SK-N-SH (cell line): ENCODE data around the gene MRTFB. TPM values are rescaled to one million over a fixed set of nuclear protein-coding genes. Genes with fewer than 3 reads are reported as not detected.

Source experiments
- CTCF ChIA-PET: fragments of 300-600, 350-600 bp; formaldehyde crosslinking; extraction: SDS; loops from one replicate; lab custom pipeline; 2021; lab: Yijun Ruan, JAX
- POLR2A ChIA-PET: fragments of 350-600 bp; sonication (Branson Sonifier 250); formaldehyde crosslinking; extraction: SDS; loops from one replicate; lab custom pipeline; 2020; ENCODE audit warnings: antibody characterized with exemption, inconsistent platforms; lab: Yijun Ruan, JAX
- DNase-seq: peaks from one replicate; pipeline ENCODE4 v3.0.0; 2012
- H2AFZ ChIP-seq: fragments of 200-600 bp; sonication (generic); 2 replicates; pipeline ENCODE4 v1.8.1; 2016; ENCODE audit warnings: antibody characterized with exemption, mild to moderate bottlenecking, low read depth
- H3F3A ChIP-seq: fragments of 200-600 bp; sonication (generic); replicated peaks from 2 replicates; pipeline ENCODE3; 2016; ENCODE audit warnings: antibody characterized with exemption, mild to moderate bottlenecking; ENCODE audit not compliant: insufficient read depth
- H3K27ac ChIP-seq, 2 experiments: fragments of 200-500 bp in 1 of 2; fragments of 200-600 bp in 1 of 2; sonication (Bioruptor generic) in 1 of 2; sonication (generic), shearing (Covaris generic) in 1 of 2; 2 replicates each; pipeline versions ENCODE4 v1.5.1 to v1.6.1; 2014 to 2016; ENCODE audit warnings: low read depth in 2 of 2, inconsistent platforms in 1 of 2, low read length in 1 of 2, mild to moderate bottlenecking in 1 of 2, mixed read lengths in 1 of 2
- H3K27me3 ChIP-seq: fragments of 200-600 bp; sonication (generic), shearing (Covaris generic); 2 replicates; pipeline ENCODE4 v1.6.1; 2016; ENCODE audit warnings: mixed run types; ENCODE audit not compliant: insufficient read depth
- H3K36me3 ChIP-seq, 2 experiments: fragments of 200-500 bp in 1 of 2; fragments of 200-600 bp in 1 of 2; sonication (Bioruptor generic) in 1 of 2; sonication (generic) in 1 of 2; replicated peaks in 1 of 2; 2 replicates each; pipeline versions ENCODE3 to v1.5.1; 2014 to 2016; ENCODE audit warnings: low read length in 1 of 2, mild to moderate bottlenecking in 1 of 2; ENCODE audit not compliant: insufficient read depth in 2 of 2, control insufficient read depth in 1 of 2
- H3K4me1 ChIP-seq, 2 experiments: fragments of 200-500 bp in 1 of 2; fragments of 200-600 bp in 1 of 2; sonication (Bioruptor generic) in 1 of 2; sonication (generic), shearing (Covaris generic) in 1 of 2; 2 replicates each; pipeline versions ENCODE4 v1.5.1 to v1.6.1; 2014 to 2016; ENCODE audit warnings: low read depth in 1 of 2, low read length in 1 of 2, mixed run types in 1 of 2; ENCODE audit not compliant: insufficient read depth in 2 of 2, control insufficient read depth in 1 of 2
- H3K4me2 ChIP-seq: fragments of 200-600 bp; sonication (generic), shearing (Covaris generic); 2 replicates; pipeline ENCODE4 v1.6.1; 2017; ENCODE audit warnings: mixed run types
- H3K4me3 ChIP-seq, 2 experiments: fragments of 200-500 bp in 1 of 2; fragments of 200-600 bp in 1 of 2; sonication (Bioruptor generic) in 1 of 2; sonication (generic), shearing (Covaris generic) in 1 of 2; 2 replicates each; pipeline versions ENCODE4 v1.5.1 to v1.8.1; 2014 to 2016; ENCODE audit warnings: low read depth in 2 of 2, inconsistent platforms in 1 of 2, low read length in 1 of 2, mild to moderate bottlenecking in 1 of 2, mixed read lengths in 1 of 2, moderate library complexity in 1 of 2
- H3K79me2 ChIP-seq: fragments of 200-600 bp; sonication (generic); 2 replicates; pipeline ENCODE4 v1.8.1; 2017; ENCODE audit warnings: mild to moderate bottlenecking; ENCODE audit not compliant: insufficient read depth
- H3K9ac ChIP-seq: fragments of 200-600 bp; sonication (generic); 2 replicates; pipeline ENCODE4 v1.6.1; 2017; ENCODE audit warnings: mixed run types
- H3K9me2 ChIP-seq: fragments of 200-600 bp; sonication (generic); 2 replicates; pipeline ENCODE4 v1.6.1; 2017; ENCODE audit warnings: mixed run types
- H3K9me3 ChIP-seq: fragments of 200-600 bp; sonication (generic); 2 replicates; pipeline ENCODE4 v1.6.1; 2017; ENCODE audit warnings: mixed run types, mild to moderate bottlenecking, moderate library complexity
- H4K20me1 ChIP-seq: fragments of 200-600 bp; sonication (generic); 2 replicates; pipeline ENCODE4 v1.6.1; 2017; ENCODE audit warnings: mild to moderate bottlenecking, mixed run types; ENCODE audit not compliant: insufficient read depth
- CHD2 ChIP-seq: fragments of 150-350 bp; IDR thresholded peaks from 2 replicates; pipeline ENCODE4 v1.6.1; 2018; ENCODE audit warnings: low read length; ENCODE audit not compliant: partially characterized antibody
- ELF1 ChIP-seq: IDR thresholded peaks from 2 replicates; pipeline ENCODE4 v1.4.0; 2012
- EP300 ChIP-seq, 2 experiments: IDR thresholded peaks; 2 replicates each; pipeline versions ENCODE4 v1.4.0 to v1.6.1; 2012; ENCODE audit warnings: borderline replicate concordance in 1 of 2, low read depth in 1 of 2, low read length in 1 of 2
- EZH2phosphoT487 ChIP-seq: fragments of 200-600 bp; sonication (generic); IDR thresholded peaks from 2 replicates; pipeline ENCODE4 v1.6.1; 2017; ENCODE audit warnings: low read depth, mixed run types, mild to moderate bottlenecking, antibody characterized with exemption, moderate library complexity, borderline replicate concordance
- FOSL2 ChIP-seq: IDR thresholded peaks from 2 replicates; pipeline ENCODE4 v1.4.0; 2012; ENCODE audit warnings: low read depth, mild to moderate bottlenecking, moderate library complexity, borderline replicate concordance
- GABPA ChIP-seq: IDR thresholded peaks from 2 replicates; pipeline ENCODE4 v1.4.0; 2012; ENCODE audit warnings: low read depth, mild to moderate bottlenecking
- MEF2A ChIP-seq: IDR thresholded peaks from 2 replicates; pipeline ENCODE4 v1.4.0; 2012; ENCODE audit warnings: low read depth, borderline replicate concordance
- MXI1 ChIP-seq: IDR thresholded peaks from 2 replicates; pipeline ENCODE4 v1.6.1; 2012; ENCODE audit warnings: mild to moderate bottlenecking, low read depth, low read length, improper control_type of control experiment
- RAD21 ChIP-seq: IDR thresholded peaks from 2 replicates; pipeline ENCODE4 v1.6.1; 2012; ENCODE audit warnings: mild to moderate bottlenecking, low read length
- RCOR1 ChIP-seq: fragments of 150-350 bp; IDR thresholded peaks from 2 replicates; pipeline ENCODE4 v1.6.1; 2017; ENCODE audit warnings: antibody characterized with exemption, low read length
- RXRA ChIP-seq: IDR thresholded peaks from 2 replicates; pipeline ENCODE4 v1.4.0; 2012; ENCODE audit warnings: low read depth, mild to moderate bottlenecking, borderline replicate concordance
- SMC3 ChIP-seq: IDR thresholded peaks from 2 replicates; pipeline ENCODE4 v1.6.1; 2012; ENCODE audit warnings: low read depth, low read length, improper control_type of control experiment
- TAF1 ChIP-seq: IDR thresholded peaks from 2 replicates; pipeline ENCODE4 v1.6.1; 2012; ENCODE audit warnings: low read depth, mild to moderate bottlenecking, low read length, moderate library complexity, borderline replicate concordance
- TEAD4 ChIP-seq: IDR thresholded peaks from 2 replicates; pipeline ENCODE4 v1.4.0; 2012; ENCODE audit warnings: mild to moderate bottlenecking, borderline replicate concordance; ENCODE audit not compliant: insufficient read depth
- YY1 ChIP-seq: IDR thresholded peaks from 2 replicates; pipeline ENCODE4 v1.4.0; 2012; ENCODE audit warnings: low read depth, mild to moderate bottlenecking
- WGBS: methylation state at CpG from one replicate; pipeline ENCODE4 v1.1.6; 2017; ENCODE audit warnings: low lambda C conversion rate; 5-methylcytosine and 5-hydroxymethylcytosine counted together
- polyA plus RNA-seq, 3 experiments: library from polyadenylated mRNA; depleted of rRNA; stranded (reverse); fragments of >200 nt; gene quantifications; 2 replicates each; pipeline ENCODE4 v1.2.3, GENCODE V29; 2012
- TF ChIP-seq, protein P1 (sequence below): IDR thresholded peaks from 2 replicates; pipeline ENCODE4 v1.4.0; 2012; ENCODE audit warnings: low read depth, borderline replicate concordance
- TF ChIP-seq, protein P2 (sequence below): fragments of 150-350 bp; IDR thresholded peaks from 2 replicates; pipeline ENCODE4 v1.6.1; 2016; ENCODE audit warnings: mild to moderate bottlenecking, low read depth, low read length
- TF ChIP-seq, protein P3 (sequence below): IDR thresholded peaks from 2 replicates; pipeline ENCODE4; 2012

Gene MRTFB
- polyA plus RNA-seq, 1 of the 3 experiments (the other 2 are of a cell fraction) = 3.3 TPM

DNA sequence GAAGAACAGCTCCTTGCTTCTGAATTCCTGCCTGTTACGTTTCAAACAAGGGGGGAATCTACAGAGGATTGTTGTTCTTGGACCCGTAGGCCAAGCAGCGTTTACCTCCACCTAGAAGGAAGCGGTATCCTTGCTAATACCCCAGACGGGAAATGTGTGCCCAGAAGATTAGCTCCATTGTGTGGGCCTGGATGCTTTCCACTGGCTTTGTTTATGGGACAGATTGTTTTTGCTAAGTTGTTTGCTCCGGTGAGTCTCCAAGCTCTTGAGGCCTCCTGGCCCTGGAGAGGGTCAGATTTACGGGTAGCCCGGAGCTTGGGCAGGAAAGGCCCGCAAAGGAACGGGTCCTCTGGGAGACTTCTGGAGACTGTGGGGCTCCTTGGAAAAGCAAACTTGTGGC, 28.4 kb upstream of the MRTFB start:
- 79% methylated on average over 8 of the region's 10 CpGs for whole genome bisulfite sequencing
- H3K9ac ChIP-seq = no peak overlapping the region
- no peak overlapping the region for H3K4me2 ChIP-seq

DNA sequence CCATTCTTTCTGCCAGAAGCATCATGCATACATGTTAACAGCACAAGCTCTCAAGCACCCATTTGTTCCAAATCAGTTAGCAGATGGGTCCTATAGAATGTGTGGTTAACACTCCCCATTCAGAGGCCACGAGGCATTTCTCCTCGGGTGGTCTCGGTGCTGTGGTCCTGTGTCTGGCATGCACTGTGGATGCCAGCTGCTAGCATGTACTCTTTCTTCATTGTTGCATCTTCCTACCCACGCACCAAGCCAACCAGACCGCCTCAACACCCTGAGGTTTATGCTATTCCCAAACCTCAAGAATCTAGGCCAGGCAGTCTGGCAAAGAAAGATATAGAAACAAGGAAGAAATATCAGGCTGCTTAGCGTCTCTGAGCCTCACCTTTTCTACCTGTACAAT, 27.8 kb upstream of the MRTFB start:
- Histone ChIP-seq H4K20me1 (no peaks in the 10 kb centered on the region), H3K9ac (no peak overlapping the region)
- TF ChIP-seq EZH2phosphoT487 = no peak
- TF ChIP-seq FOSL2 = no peak
- no peak for TF ChIP-seq GABPA
- no peak for TF ChIP-seq MEF2A
- no peak for TF ChIP-seq MXI1
- TF ChIP-seq, protein P1, sequence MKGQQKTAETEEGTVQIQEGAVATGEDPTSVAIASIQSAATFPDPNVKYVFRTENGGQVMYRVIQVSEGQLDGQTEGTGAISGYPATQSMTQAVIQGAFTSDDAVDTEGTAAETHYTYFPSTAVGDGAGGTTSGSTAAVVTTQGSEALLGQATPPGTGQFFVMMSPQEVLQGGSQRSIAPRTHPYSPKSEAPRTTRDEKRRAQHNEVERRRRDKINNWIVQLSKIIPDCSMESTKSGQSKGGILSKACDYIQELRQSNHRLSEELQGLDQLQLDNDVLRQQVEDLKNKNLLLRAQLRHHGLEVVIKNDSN = no peak
- TF ChIP-seq, protein P2, sequence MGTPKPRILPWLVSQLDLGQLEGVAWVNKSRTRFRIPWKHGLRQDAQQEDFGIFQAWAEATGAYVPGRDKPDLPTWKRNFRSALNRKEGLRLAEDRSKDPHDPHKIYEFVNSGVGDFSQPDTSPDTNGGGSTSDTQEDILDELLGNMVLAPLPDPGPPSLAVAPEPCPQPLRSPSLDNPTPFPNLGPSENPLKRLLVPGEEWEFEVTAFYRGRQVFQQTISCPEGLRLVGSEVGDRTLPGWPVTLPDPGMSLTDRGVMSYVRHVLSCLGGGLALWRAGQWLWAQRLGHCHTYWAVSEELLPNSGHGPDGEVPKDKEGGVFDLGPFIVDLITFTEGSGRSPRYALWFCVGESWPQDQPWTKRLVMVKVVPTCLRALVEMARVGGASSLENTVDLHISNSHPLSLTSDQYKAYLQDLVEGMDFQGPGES = no peak
- TF ChIP-seq EP300 (IDR thresholded peaks at IDR 0.05; ENCODE audit: borderline replicate concordance in 1 of 2, low read depth in 1 of 2, low read length in 1 of 2) = no peak
- TF ChIP-seq ELF1 = no peak
- TF ChIP-seq RXRA = no peak
- TF ChIP-seq CHD2 = no peak
- TF ChIP-seq SMC3 = no peak
- no peak for TF ChIP-seq TAF1
- no peak for TF ChIP-seq RAD21
- no peak for TF ChIP-seq YY1
- TF ChIP-seq RCOR1 = no peak
- TF ChIP-seq, all 33 proteins: peak for 0
- H3F3A ChIP-seq = no peaks in the 10 kb centered on the region
- H2AFZ ChIP-seq = no peak overlapping the region
- H3K4me3 ChIP-seq = no peak overlapping the region
- no peak for DNase-seq
- H3K9me2 ChIP-seq = no peaks in the 10 kb centered on the region
- POLR2A ChIA-PET = no interaction called here
- H3K36me3 ChIP-seq = no peaks in the 10 kb centered on the region
- no peaks in the 10 kb centered on the region for H3K79me2 ChIP-seq
- H3K27ac ChIP-seq = no peak overlapping the region
- no peaks in the 10 kb centered on the region for H3K4me1 ChIP-seq
- WGBS = 76% methylated on average over 6 of the region's 6 CpGs
- no peak overlapping the region for H3K4me2 ChIP-seq
- CTCF ChIA-PET = interaction anchor here (1.3 kb wide), 1 partner anchor 23 kb away, joined by 3 read pairs; no protein-coding TSS in a partner anchor
- no peaks in the 10 kb centered on the region for H3K27me3 ChIP-seq
- no peaks in the 10 kb centered on the region for H3K9me3 ChIP-seq

More for the DNA sequence above, 28.4 kb upstream of the MRTFB start:
- H4K20me1 ChIP-seq = no peaks in the 10 kb centered on the region
- no peak overlapping the region for H3K4me3 ChIP-seq
- POLR2A ChIA-PET = no interaction called here
- CTCF ChIA-PET = interaction anchor here (1.3 kb wide), 1 partner anchor 23 kb away, joined by 3 read pairs; no protein-coding TSS in a partner anchor
- no peaks in the 10 kb centered on the region for H3K27me3 ChIP-seq
- no peaks in the 10 kb centered on the region for H3K79me2 ChIP-seq
- no peaks in the 10 kb centered on the region for H3K36me3 ChIP-seq
- H3K27ac ChIP-seq = no peak overlapping the region
- H3K9me3 ChIP-seq = no peaks in the 10 kb centered on the region
- H3K9me2 ChIP-seq = no peaks in the 10 kb centered on the region
- DNase-seq = no peak
- no peaks in the 10 kb centered on the region for H3K4me1 ChIP-seq
- no peak overlapping the region for H2AFZ ChIP-seq
- TF ChIP-seq TEAD4 (no peak), RXRA (no peak), FOSL2 (no peak)
- TF ChIP-seq, protein P3, sequence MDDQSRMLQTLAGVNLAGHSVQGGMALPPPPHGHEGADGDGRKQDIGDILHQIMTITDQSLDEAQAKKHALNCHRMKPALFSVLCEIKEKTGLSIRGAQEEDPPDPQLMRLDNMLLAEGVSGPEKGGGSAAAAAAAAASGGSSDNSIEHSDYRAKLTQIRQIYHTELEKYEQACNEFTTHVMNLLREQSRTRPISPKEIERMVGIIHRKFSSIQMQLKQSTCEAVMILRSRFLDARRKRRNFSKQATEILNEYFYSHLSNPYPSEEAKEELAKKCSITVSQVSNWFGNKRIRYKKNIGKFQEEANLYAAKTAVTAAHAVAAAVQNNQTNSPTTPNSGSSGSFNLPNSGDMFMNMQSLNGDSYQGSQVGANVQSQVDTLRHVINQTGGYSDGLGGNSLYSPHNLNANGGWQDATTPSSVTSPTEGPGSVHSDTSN = no peak
- H3F3A ChIP-seq = no peaks in the 10 kb centered on the region
